Natural killer cell (primary cell): Measurements from ENCODE around the gene SLC4A4. TPM values are rescaled to one million over a fixed set of nuclear protein-coding genes. Genes with fewer than 3 reads are reported as not detected.

ENCODE experiments used
- ATAC-seq, 3 donors: fragments of 150-1000 bp in 2 of 3; fragments of 200-7000 bp in 1 of 3; cut with Tn5 transposase; 1 replicate in 1 of 3; 2 replicates in 2 of 3; pipeline ENCODE4 v1.10.0; 2021; ENCODE audit warnings: mild to moderate bottlenecking in 2 of 3, moderate library complexity in 2 of 3
- DNase-seq, 2 donors: peaks; one replicate each; pipeline versions ENCODE4 v3.0.0 to v3.0.0-alpha.2; 2013 to 2021; ENCODE audit warnings: mixed read lengths in 1 of 2
- H3K27ac ChIP-seq: one replicate; pipeline ENCODE4 v1.5.1; 2013; ENCODE audit warnings: mild to moderate bottlenecking, low read length
- H3K27me3 ChIP-seq: one replicate; pipeline ENCODE4 v1.6.1; 2013; ENCODE audit warnings: low read length; ENCODE audit not compliant: control insufficient read depth, insufficient read depth
- H3K36me3 ChIP-seq: one replicate; pipeline ENCODE4 v1.6.1; 2013; ENCODE audit warnings: low read length; ENCODE audit not compliant: control insufficient read depth, insufficient read depth
- H3K4me1 ChIP-seq: one replicate; pipeline ENCODE4 v1.6.1; 2013; ENCODE audit warnings: low read length; ENCODE audit not compliant: control insufficient read depth, insufficient read depth
- H3K4me3 ChIP-seq: one replicate; pipeline ENCODE4 v1.5.1; 2013; ENCODE audit warnings: low read length
- H3K9me3 ChIP-seq: one replicate; pipeline ENCODE4 v1.6.1; 2013; ENCODE audit warnings: low read length; ENCODE audit not compliant: control insufficient read depth, insufficient read depth
- H3K27ac Mint-ChIP-seq, 2 donors: one replicate each; pipeline ENCODE4 v1.8.0; 2022; ENCODE audit warnings: mild to moderate bottlenecking in 2 of 2, mixed read lengths in 2 of 2, moderate library complexity in 1 of 2
- H3K27me3 Mint-ChIP-seq, 2 donors: one replicate each; pipeline ENCODE4 v1.8.0; 2022; ENCODE audit warnings: low read depth in 2 of 2, mixed read lengths in 2 of 2
- H3K36me3 Mint-ChIP-seq: one replicate; pipeline ENCODE4 v1.8.0; 2022; ENCODE audit warnings: mixed read lengths
- H3K4me1 Mint-ChIP-seq, 2 donors: one replicate each; pipeline ENCODE4 v1.8.0; 2022; ENCODE audit warnings: mixed read lengths in 2 of 2
- H3K4me3 Mint-ChIP-seq: one replicate; pipeline ENCODE4 v1.8.0; 2022; ENCODE audit warnings: mild to moderate bottlenecking, moderate library complexity, mixed read lengths
- H3K9me3 Mint-ChIP-seq, 2 donors: one replicate each; pipeline ENCODE4 v1.8.0; 2022; ENCODE audit warnings: mixed read lengths in 2 of 2
- WGBS: methylation state at CpG from one replicate; pipeline ENCODE4 v1.1.7; 2013; ENCODE audit warnings: missing lambda C conversion rate; ENCODE audit not compliant: insufficient coverage; 5-methylcytosine and 5-hydroxymethylcytosine counted together
- intact Hi-C: fragments of 100-400 bp; cut with micrococcal nuclease; formaldehyde crosslinking; loops from one replicate; pipeline ENCODE4 v1.14.2; 2022
- total RNA-seq, 4 donors: library from RNA; stranded (reverse); fragments of 120-200 nt in 1 of 4; gene quantifications; one replicate each; pipeline versions ENCODE4 v1.2.3 to v1.2.4, GENCODE V29; 2013 to 2022
- TF ChIP-seq, protein P1 (sequence below): fragments of 200-600 bp; IDR thresholded peaks from one replicate; pipeline ENCODE4 v1.8.0; 2022; ENCODE audit warnings: antibody characterized with exemption

Gene SLC4A4
- total RNA-seq, 3 donors from 2014 or later (not counting 1 experiment from before 2014, with no cell fraction given), result 17.9 to 20.4 (median 19.1) TPM

DNA sequence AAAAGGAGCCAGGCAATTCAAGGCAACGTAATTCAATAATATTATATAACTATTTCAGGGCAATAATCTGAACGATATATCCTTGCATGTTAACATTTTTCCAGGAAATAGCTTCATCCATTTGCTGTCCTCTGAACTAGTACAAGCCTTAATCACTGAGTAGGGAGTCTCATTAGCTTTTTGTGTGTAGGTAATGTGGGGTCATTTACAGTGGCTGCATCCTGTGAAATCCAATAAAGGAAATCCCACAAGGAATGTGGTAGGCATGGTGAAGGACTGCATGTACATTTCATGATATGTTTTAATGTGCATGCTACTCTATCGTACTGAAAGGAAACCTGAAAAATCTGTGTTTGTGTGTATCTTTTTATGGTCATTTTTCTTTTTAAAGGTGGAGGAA is 103.5 kb downstream of the SLC4A4 start:
- Mint-ChIP-seq H3K4me3 (no peak overlapping the region), H3K4me1 (no peaks in the 10 kb centered on the region), H3K27ac (no peak overlapping the region), H3K36me3 (no peaks in the 10 kb centered on the region), H3K9me3 (no peaks in the 10 kb centered on the region), H3K27me3 (no peaks in the 10 kb centered on the region)
- no peak overlapping the region for H3K27ac ChIP-seq
- intact Hi-C loops, result no loop called here
- WGBS, result 93% methylated on average over 3 of the region's 3 CpGs
- H3K4me3 ChIP-seq, result no peak overlapping the region
- no peaks in the 10 kb centered on the region for H3K36me3 ChIP-seq
- no peak for ATAC-seq
- no peaks in the 10 kb centered on the region for H3K27me3 ChIP-seq
- H3K4me1 ChIP-seq, result no peaks in the 10 kb centered on the region
- H3K9me3 ChIP-seq, result no peaks in the 10 kb centered on the region
- DNase-seq, result no peak
- TF ChIP-seq, protein P1, sequence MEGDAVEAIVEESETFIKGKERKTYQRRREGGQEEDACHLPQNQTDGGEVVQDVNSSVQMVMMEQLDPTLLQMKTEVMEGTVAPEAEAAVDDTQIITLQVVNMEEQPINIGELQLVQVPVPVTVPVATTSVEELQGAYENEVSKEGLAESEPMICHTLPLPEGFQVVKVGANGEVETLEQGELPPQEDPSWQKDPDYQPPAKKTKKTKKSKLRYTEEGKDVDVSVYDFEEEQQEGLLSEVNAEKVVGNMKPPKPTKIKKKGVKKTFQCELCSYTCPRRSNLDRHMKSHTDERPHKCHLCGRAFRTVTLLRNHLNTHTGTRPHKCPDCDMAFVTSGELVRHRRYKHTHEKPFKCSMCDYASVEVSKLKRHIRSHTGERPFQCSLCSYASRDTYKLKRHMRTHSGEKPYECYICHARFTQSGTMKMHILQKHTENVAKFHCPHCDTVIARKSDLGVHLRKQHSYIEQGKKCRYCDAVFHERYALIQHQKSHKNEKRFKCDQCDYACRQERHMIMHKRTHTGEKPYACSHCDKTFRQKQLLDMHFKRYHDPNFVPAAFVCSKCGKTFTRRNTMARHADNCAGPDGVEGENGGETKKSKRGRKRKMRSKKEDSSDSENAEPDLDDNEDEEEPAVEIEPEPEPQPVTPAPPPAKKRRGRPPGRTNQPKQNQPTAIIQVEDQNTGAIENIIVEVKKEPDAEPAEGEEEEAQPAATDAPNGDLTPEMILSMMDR, result no peak

DNA sequence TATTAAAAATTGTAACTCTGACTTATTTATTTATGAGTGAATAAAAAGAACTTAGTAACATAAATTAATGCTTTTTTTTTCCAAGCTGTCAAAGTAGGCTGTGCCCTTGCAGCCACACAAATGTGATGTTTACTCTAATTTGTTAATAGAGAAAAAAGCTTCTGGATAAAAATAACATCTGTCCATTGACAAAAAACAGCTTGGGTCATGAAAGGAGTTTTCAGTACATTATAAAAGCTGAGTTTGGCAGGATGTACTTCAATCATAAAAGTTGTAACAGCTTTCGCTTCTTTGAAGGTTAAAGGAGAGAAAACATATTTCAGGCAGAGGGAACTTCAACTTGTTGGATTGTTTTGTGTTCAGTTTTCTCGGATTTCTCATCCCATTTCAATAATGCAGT is 105.6 kb downstream of the SLC4A4 start:
- Histone ChIP-seq H3K36me3 (no peaks in the 10 kb centered on the region), H3K27ac (no peak overlapping the region), H3K9me3 (no peaks in the 10 kb centered on the region), H3K4me3 (no peak overlapping the region), H3K4me1 (no peaks in the 10 kb centered on the region), H3K27me3 (no peaks in the 10 kb centered on the region)
- Mint-ChIP-seq H3K4me1 (no peaks in the 10 kb centered on the region), H3K27ac (no peak overlapping the region), H3K9me3 (no peaks in the 10 kb centered on the region), H3K27me3 (no peaks in the 10 kb centered on the region), H3K4me3 (no peak overlapping the region), H3K36me3 (no peaks in the 10 kb centered on the region)
- TF ChIP-seq, protein P1, result no peak
- intact Hi-C loops, result no loop called here
- ATAC-seq (no peak), DNase-seq (no peak)
- WGBS, result 92% methylated on average over 2 of the region's 2 CpGs

DNA sequence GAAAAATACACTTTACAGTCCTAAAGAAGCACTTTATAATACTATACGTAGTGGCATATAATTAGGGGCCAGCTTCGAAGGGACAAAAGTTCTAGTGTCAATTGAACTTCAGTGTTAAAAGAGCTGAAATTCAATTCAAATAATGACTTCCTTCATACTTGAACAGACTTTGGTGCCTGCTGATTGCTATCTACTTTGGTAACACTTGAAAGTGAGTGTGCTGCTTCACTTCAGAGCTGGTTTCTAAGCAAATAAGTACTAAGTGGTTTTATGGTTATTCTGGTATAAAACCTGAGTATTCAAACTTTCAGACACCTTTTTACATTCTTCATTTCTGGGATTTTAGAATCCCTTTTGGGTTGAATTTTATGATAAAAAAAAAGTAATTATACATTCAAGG is 107.0 kb downstream of the SLC4A4 start:
- H3K9me3 ChIP-seq, result no peaks in the 10 kb centered on the region
- intact Hi-C loops, result no loop called here
- H3K4me1 ChIP-seq, result no peaks in the 10 kb centered on the region
- H3K27me3 Mint-ChIP-seq, result no peaks in the 10 kb centered on the region
- H3K27ac Mint-ChIP-seq, result no peak overlapping the region
- H3K9me3 Mint-ChIP-seq, result no peaks in the 10 kb centered on the region
- no peak overlapping the region for H3K4me3 Mint-ChIP-seq
- H3K36me3 ChIP-seq, result no peaks in the 10 kb centered on the region
- no peak overlapping the region for H3K4me3 ChIP-seq
- ATAC-seq (no peak), DNase-seq (no peak)
- H3K4me1 Mint-ChIP-seq, result no peaks in the 10 kb centered on the region
- no peaks in the 10 kb centered on the region for H3K27me3 ChIP-seq
- TF ChIP-seq, protein P1, result no peak
- 58% methylated on average over 2 of the region's 2 CpGs for WGBS
- H3K36me3 Mint-ChIP-seq, result no peaks in the 10 kb centered on the region
- no peak overlapping the region for H3K27ac ChIP-seq

DNA sequence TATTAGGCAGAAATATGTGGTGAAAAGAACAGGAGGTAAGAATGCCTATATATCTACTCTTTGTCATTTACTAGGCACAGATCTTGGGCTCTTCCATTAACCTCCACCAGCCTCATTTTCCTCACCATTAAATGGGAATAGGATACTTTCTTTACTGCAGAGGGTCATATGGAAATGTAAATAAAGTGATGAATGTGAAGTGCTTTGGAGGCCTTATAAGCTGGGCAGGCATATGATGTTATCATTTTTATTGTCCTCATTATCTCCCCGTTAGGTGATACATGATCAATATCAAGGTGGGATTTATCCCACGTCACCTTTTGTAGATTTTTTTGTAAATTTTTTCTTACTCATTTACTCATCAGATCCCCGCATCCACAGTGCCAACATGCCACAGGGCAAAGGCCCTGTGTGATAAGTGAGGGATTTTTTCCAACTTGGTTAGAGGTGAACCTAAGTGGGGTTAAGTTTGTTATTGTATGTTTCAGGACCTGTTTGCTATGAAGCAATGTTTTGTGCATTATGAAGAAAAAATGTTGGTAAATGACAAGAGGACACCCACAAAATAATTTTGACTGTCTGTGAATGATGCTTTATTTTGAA is 107.8 kb downstream of the SLC4A4 start:
- Mint-ChIP-seq H3K27me3 (no peaks in the 10 kb centered on the region), H3K27ac (no peak overlapping the region), H3K9me3 (no peaks in the 10 kb centered on the region), H3K36me3 (no peaks in the 10 kb centered on the region), H3K4me3 (no peak overlapping the region), H3K4me1 (no peaks in the 10 kb centered on the region)
- Histone ChIP-seq H3K4me3 (no peak overlapping the region), H3K27ac (no peak overlapping the region), H3K9me3 (no peaks in the 10 kb centered on the region), H3K4me1 (no peaks in the 10 kb centered on the region), H3K36me3 (no peaks in the 10 kb centered on the region), H3K27me3 (no peaks in the 10 kb centered on the region)
- intact Hi-C loops, result no loop called here
- 100% methylated on average over 1 of the region's 3 CpGs for whole genome bisulfite sequencing
- no peak for DNase-seq
- TF ChIP-seq, protein P1, result no peak
- no peak for ATAC-seq
